Activated naive CD4-positive, alpha-beta T cell treated with anti-CD3 and anti-CD28 coated beads, Interleukin-2, amount 50 U/mL, for 16 hours (primary cell): ENCODE measurements around the gene NFATC1.

Experiments
- DNase-seq: peaks from one replicate; pipeline ENCODE4 v3.0.0-alpha.2; 2020

Gene NFATC1

DNA sequence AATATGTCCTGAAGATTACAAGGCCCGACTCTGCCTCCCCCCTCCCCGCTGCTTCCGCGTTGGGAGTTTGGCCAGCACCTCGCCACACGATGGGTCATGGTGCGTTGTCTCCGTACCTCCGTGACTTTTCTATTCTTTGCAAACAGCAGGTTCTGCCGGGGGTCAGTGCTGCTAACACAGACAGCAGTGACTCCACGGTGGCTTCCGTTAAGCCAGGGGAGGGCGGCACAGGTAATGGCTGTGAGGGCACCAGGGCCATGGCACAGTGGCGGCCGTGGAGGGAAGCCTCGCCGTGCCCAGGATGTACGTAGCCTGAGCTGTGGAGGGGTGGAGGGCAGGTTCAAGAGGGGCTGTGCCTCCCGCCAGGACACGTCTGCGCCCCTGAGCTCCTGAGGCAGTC lies 115.5 kb downstream of the NFATC1 start:
- DNase-seq = peak; percentile 5

DNA sequence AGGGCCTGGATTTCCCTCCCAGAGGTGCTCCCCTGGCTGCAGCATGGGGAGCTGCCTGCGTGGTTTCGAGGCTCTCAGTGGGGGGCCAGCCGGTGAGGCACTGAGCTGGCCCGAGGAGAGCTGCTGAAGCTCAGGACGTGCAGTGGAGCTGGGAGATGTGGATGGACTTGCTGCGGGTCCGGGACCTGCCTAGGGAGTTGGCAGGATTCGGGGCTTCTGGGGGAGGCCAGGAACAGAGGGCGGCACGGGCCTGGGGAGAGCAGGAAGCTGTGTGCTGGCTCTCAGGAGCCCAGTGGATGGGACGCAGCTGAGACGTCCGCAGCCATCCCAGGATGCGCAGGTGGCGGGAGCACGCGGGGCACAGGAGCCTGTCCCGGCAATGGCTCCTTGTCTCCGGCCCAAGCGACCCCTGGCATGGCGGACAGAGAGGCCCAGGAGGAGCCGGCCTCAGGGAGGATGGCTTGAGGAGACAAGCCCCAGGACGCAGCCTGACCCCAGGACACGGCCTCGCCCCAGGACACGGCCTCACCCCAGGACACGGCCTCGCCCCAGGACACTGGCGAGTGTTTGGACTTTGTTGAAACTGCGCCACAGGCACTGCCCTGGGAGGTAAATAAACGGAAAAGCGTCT lies 116.1 kb downstream of the NFATC1 start:
- DNase-seq = peak; percentile 6

DNA sequence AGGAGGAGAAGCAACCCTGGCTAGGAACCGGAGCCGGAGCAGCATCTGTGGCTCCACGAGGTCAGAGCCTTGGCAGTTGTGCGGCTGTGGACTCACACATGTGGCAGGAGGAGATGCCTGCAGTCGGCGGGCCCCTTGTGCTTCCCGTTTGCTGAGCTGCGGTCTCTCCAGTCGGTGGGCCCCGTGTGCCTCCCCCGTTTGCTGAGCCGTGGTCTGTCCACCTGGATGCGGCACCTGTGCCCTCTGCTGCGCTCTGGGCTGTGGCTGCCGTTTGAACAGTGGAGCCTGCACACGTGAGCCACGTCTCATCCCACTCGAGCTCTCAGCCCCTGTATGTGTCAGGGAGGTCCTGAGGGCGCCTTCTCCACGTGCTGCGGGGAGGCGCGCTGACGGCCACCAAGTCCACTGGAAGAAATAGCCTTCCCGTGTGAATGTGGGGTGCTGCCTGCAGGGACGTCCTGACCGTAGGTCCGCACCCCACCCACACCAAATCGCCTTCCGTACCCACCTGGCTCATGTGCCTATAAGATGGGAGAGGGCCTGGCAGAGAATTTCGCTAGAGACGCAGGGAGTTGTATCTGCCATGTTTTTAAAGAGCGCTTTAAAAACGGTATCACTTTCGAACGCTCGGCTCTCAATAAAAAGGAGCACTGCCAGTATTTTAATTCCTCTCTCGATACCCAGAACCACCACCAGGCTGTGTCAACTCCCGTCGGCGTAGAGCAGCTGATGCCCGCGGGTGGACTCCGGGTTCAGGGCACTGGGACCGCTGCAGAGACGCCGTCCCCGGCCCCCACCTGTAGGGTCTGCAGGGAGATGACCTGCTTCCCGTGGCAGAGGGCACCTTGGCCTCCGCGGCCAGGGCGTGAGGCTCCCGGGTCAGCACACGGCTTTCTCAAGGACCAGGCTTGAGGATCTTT lies 117.0 kb downstream of the NFATC1 start:
- DNase-seq = peak; percentile 8

DNA sequence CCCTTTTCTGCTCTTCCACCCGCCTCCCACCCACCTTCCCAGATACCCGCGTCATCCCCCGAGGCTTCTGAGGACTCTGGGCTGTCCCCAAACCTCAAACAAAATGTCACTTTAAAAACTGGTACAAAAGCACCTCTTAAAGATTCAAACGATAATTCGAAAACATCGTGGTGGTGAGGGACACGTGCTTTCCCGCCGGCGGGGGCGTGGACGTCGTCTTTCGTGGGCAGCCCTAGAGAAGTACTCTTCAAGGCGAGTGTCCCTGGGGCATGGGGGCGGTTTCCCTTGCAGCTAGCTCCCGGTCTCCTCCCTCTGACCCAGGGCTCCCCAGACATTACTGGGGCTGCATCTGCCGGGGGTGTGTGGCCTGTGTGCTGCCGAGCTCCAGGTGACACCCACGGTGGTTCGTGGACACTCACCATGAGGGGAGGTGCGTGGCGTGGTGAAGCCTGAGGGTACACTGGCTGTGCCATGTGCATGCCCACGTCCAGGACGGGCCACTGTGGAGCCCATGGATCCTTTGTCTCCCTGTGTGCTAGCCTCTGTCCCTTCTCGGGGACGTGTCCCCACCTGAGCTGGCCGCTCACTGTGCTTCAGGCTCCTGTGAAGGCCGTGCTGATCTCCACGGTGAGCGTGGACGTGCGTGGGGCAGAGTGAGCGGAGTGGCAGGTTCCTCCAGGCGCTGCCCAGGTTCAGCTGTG lies 117.8 kb downstream of the NFATC1 start:
- DNase-seq = peak; percentile 10

DNA sequence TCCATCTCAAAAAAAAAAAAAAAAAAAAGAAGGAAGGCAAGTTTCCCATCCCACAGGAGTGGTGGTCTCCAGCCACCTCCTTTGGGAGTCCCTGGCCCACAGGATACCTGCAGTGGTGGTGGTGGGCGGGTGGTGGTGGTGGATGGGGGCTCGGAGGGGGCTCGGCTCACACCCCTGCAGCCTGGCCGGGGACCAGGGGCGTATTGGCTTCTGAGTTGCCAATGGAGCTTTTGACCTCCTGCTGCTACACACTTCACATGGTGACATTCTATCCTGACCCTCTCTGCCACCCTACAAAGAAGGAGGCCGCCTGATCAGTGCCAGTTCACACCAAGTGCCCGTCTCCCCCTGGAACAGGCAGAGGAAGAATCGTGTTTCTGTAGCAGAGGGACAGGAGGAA lies 119.6 kb downstream of the NFATC1 start:
- no peak for DNase-seq

DNA sequence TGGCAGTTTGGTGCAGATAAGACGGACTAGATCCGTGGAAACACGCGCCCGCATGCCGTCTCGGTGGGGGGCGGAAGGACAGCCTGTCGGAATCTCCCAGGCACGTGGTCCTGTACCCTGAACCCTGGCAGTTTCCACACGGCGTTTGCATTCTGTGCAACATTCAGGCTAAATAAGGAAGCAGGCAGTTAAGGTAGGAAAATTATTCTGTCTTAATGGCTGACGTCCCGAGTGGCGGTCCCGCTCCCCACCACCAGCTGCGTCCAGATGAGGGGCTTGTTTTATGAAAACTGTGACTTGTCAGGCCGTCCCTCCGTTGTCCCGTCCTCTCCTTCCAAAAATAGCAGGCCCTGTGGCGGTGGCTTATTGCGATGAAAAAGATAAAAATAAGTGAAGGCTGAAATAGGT lies 120.2 kb downstream of the NFATC1 start:
- no peak for DNase-seq

DNA sequence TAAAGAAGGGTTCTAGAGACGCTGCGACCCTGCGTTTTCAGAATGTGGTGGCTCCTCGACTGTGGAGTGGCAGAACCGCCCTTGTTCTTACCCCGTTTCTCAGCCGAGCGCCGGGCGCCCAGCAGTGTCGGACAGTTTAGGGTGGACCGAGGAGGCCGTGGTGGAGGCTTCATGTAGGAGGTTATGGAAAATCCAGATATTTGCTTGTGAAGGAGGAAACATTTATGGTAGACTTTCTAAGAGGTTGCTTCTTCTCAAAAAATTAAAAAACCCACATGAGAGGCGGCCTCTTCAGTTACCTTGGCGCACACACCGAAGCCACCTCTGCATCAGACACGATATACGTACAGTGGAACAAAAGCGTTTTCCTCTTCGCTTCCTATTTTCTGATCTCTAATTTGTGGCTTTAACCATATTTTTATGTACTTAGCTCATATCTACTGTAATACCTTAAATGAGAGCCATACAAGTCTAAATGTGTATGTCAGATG lies 120.8 kb downstream of the NFATC1 start:
- no peak for DNase-seq

DNA sequence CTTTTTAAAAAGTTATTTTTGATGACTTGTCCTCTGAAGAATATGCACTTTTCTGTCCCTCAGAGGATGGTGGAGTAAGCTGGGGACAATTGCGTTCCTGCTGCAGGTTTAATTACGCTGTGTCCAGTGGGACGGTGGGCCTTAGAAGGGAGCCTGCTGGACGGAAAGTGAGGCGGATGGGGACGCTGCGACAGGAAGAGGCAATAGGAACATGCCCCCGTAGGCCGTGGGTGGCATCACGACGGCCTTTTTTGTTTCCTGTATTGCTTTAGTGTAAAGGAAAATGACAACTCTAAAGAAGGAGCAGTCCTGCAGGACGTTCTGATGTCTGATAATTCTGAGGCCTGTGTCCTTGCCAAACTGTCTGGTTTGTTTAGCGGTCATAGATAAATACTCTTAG lies 121.6 kb downstream of the NFATC1 start:
- DNase-seq = peak; percentile 53

DNA sequence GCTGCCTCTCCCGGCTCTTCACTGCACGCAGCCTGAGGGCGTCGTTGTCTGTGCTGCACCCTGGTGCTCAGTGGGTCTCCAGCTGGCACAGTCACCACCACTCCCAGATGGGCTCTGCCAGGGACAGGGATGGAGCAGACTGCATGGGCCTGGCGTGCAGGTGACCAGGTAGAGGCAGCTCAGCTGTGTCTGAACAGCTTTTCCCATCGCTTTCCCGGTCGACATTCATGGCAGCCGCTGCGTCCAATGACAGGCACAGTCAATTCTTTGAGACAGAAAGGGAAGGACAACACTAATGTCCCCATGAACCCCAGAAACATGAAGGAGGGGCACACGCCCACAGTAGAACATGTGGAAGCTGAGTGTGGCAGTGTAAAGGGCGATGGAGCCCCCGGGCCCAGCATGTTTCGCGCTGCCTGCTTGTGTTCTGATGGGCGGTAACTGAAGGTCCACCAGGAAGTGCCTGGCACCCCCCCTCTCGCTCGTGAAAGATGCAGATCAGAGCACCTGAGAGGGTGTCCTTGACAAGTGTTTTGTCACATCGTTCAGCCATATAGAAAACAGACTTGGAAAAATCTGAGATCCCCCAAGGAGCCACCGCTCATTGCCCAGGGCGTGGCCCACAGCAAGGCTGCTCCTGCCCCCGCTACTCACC lies 122.4 kb downstream of the NFATC1 start:
- DNase-seq = no peak

DNA sequence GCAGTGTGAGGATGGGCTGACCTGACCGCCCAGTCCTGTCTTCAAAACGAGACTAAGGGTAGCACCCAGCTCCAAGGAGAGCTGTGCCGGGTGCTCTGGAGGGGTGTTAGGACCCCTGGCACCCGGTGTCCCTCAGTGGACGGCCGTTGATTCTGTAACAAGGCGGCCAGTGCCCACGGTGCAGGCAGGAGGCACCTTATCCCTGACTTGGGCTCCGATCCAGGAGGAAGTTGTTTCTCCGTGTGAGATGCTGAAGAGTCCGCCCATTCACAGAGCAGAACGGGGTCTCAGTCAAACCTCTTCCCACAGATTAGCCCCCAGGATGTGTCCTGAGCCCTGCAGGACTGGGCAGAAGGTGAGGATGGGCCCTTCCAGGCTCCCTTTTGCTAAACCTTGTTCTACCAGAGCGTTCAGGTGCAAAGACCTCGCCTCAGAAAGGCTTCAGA lies 123.0 kb downstream of the NFATC1 start:
- no peak for DNase-seq

DNA sequence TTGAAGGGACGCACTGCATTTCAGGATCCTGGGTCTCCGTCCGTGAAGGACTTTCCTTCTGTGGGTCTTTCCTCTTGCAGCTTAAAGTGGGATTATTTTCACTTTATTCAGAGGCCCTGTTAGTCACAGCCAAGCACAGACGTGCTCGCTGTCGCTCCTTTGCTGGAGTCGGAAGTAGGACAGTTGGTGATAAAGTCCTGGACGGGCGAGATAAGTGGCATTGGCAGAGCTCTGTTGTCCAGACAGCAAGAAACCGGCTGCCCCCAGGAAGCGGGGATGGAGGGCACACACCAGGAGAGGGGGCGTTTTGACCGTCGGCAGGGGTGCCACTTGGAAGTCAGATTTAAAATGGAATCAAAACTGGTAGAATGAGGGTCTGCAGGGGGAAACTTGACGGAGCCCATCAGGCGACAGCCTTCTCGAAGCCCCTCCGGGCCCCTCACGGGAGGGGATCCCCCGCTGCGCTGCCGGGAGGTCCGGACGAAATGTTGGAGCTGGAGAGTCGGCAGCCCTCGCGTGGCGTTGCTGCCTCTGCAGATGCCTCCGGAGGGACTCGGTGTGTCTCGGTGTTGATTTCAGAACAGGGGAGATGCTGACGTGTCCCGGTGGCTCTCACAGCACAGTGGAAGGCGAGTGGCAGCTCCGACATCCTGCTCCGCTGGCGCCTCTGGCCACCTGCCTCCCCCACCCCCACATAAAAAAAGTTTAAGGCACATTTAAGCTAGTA lies 124.2 kb downstream of the NFATC1 start:
- peak; percentile 53 for DNase-seq

DNA sequence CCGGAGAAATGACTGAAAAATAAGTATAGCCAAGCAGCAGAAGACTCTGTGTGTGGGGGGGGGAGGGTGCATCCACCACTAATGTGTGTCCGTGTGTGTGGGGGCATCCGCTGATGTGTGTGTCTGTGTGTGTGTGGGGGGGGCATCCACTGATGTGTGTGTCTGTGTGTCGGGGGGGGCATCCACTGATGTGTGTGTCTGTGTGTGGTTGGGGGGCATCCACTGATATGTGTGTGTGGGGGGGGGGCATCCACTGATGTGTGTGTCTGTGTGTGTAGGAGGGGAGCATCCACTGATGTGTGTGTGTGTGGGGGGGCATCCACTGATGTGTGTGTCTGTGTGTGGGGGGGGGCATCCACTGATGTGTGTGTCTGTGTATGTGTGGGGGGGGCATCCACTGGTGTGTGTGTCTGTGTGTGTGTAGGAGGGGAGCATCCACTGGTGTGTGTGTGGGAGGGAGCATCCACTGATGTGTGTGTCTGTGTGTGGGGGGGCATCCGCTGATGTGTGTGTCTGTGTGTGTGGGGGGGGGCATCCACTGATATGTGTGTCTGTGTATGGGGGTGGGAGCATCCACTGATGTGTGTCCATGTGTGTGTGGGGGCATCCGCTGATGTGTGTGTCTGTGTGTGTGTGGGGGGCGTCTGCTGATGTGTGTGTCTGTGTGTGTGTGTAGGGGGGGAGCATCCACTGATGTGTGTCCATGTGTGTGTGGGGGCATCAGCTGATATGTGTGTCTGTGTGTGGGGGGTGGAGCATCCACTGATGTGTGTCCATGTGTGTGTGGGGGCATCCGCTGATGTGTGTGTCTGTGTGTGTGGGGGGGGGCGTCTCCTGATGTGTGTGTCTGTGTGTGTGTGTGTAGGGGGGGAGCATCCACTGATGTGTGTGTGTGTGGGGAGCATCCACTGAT lies 125.0 kb downstream of the NFATC1 start:
- no peak for DNase-seq

DNA sequence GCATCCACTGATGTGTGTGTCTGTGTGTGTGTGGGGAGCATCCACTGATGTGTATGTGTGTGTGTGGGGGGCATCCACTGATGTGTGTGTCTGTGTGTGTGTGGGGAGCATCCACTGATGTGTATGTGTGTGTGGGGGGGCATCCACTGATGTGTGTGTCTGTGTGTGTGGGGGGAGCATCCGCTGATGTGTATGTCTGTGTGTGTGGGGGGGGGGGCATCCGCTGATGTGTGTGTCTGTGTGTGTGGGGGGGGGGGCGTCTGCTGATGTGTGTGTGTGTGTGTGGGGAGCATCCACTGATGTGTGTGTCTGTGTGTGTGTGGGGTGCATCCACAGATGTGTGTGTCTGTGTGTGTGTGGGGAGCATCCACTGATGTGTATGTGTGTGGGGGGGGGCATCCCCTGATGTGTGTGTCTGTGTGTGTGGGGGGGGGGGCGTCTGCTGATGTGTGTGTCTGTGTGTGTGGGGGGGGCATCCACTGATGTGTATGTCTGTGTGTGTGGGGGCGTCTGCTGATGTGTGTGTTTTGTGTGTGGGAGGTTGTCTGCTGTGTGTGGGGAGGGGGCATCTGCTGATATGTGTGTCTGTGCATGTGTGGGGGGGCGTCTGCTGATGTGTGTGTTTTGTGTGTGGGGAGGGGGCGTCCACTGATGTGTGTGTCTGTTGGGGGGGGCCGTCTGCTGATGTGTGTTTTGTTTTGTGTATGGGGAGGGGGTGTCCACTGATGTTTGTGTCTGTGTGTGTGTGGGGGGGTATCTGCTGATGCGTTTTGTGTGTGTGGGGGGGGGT lies 125.9 kb downstream of the NFATC1 start:
- DNase-seq = no peak

DNA sequence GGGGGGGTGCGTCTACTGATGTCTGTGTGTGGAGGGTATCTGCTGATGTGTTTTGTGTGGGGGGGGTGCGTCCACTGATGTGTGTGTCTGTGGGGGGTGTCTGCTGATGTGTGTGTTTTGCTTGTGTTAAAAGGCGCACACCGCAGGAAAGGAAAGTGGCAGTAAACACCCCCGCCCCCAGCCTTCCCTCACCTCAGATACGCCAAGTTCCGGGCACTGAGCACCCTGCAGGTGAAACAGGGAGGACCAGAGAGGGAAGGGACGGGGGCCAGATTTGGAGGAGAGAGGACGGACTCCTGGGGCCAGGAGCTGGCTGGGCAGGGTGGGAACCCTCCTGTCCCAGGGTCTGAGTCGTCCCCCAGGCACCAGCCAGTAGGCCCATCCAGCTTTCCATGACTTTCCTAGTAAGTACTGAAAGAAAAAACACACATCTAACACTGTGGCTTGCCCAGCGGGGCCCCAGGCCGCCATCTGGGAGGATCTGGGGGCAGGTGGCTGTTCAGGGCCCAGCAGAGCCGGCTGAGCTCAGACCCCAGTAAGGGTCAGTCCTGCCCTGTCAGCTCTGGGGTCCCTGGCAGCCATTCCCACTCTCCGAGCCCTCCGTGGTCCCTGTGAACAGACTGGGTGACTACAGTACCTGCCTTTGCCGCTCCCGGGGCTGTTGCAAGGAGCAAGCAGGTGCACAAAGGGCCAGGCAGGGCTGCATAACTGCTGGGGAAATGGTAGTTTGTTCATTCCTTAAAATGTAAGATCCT lies 126.9 kb downstream of the NFATC1 start:
- DNase-seq = peak; percentile 65

DNA sequence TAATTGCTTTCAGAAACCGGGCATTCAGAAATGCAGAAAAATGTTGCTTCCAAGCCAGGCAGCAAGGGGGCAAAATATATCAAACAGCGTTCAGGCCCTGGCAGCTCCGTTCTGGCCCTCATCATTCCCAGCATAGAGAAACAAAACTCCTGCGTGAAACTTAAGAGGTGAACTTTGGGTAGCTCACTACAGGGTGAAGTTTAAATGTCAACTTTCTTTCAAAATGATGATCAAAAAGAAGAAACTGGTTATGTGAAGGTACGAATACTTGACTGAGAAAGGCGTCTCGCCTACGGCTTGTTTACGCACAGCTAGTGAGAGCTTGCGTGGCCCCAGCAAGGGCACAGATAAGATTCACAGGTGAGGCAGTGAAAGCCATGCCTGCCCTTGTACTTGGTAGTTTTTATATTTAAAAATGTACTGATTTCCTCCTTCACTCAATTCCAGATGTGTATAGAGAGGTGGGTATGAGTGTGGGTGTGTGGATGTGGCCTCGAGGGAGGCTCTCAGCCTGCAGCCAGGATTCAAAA lies 127.5 kb downstream of the NFATC1 start:
- DNase-seq = peak; percentile 83

DNA sequence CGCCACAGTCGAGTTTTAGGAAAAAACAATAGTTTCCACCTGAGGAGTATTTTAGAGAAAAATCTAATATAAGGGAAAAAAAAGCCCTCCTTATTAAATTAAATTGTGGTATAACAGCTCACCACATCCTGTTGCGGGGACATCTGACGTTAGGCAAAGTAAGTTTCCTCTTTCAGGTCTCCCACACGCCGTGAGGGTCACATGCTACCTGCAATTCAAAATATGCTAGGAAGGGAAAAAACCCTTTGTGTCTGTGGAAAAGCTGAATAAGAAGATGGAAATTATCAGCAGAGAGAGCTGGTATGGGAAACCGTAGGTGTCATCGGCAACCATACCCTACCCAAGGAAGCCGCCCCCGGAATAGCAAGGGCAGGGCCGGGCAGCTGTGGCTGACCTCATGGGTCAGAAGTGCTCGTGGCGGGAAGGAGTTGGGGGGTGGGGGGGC lies 128.0 kb downstream of the NFATC1 start:
- DNase-seq = peak; percentile 83

DNA sequence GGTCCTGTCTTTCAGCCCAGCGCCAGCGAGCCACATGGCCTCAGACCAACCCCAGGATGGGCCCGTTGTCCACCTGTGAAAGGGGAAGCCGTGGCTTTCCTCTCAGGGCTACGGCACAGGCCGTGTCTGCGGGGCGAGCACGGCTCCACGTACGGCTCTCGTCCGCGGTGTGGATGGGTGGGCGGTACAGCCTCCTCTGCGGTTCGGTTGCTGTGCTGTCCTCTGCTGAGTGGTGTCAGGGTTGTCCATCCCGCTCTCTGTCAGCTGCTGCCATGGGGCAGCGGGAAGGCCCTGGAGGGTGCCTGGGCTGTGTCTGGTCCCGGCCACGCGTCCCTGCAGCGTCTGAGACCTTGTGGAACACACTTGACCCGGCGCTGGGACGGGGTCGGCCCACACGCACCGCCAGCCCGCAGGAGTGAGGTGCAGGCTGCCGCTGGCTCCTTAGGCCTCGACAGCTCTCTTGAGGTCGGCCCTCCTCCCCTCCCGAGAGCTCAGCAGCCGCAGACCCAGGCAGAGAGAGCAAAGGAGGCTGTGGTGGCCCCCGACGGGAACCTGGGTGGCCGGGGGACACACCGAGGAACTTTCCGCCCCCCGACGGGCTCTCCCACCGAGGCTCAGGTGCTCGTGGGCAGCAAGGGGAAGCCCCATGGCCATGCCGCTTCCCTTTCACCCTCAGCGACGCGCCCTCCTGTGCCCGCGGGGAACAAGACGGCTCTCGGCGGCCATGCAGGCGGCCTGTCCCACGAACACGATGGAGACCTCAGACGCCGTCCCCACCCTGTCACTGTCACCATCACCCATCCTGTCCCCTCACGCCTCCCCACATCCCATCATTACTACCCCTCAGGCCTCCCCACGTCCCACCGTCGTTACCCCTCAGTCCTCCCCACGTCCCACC lies 128.7 kb downstream of the NFATC1 start:
- peak; percentile 59 for DNase-seq
